Neural progenitor cell (in vitro differentiated cells): ENCODE results near the gene MYO9B. TPM values are rescaled to one million over a fixed set of nuclear protein-coding genes. Genes with fewer than 3 reads are reported as not detected.

ENCODE experiments used
- DNase-seq: peaks from one replicate; pipeline ENCODE4 v3.0.0-alpha.2; 2016; ENCODE audit warnings: low spot score
- H2AFZ ChIP-seq: fragments of 200-600 bp; sonication (generic); replicated peaks from 2 replicates; pipeline ENCODE4 v1.6.1; 2016; ENCODE audit warnings: antibody characterized with exemption
- H3F3A ChIP-seq: fragments of 200-600 bp; sonication (generic); 2 replicates; pipeline ENCODE4 v1.6.1; 2016; ENCODE audit warnings: antibody characterized with exemption, low read depth
- H3K27ac ChIP-seq: fragments of 200-600 bp; sonication (generic); 2 replicates; pipeline ENCODE4 v1.5.1; 2016; ENCODE audit warnings: mild to moderate bottlenecking
- H3K27me3 ChIP-seq: fragments of 200-600 bp; sonication (generic); 2 replicates; pipeline ENCODE4 v1.6.1; 2016; ENCODE audit warnings: mild to moderate bottlenecking, moderate library complexity
- H3K36me3 ChIP-seq: fragments of 200-600 bp; sonication (generic); 2 replicates; pipeline ENCODE4 v1.5.1; 2016
- H3K4me1 ChIP-seq: fragments of 200-600 bp; sonication (generic); 2 replicates; pipeline ENCODE4 v1.6.1; 2016; ENCODE audit warnings: mixed run types
- H3K4me2 ChIP-seq: fragments of 200-600 bp; sonication (generic); 2 replicates; pipeline ENCODE4 v1.6.1; 2016
- H3K4me3 ChIP-seq: fragments of 200-600 bp; sonication (generic); 2 replicates; pipeline ENCODE4 v1.5.1; 2016
- H3K79me2 ChIP-seq: fragments of 200-600 bp; sonication (generic); 2 replicates; pipeline ENCODE4 v1.6.1; 2016; ENCODE audit warnings: low read depth
- H3K9ac ChIP-seq: fragments of 200-600 bp; sonication (generic); 2 replicates; pipeline ENCODE4 v1.6.1; 2016
- H3K9me3 ChIP-seq: fragments of 200-600 bp; sonication (generic); 2 replicates; pipeline ENCODE4 v1.5.1; 2016; ENCODE audit warnings: low read depth
- H4K20me1 ChIP-seq: fragments of 200-600 bp; sonication (generic); 2 replicates; pipeline ENCODE4 v1.6.1; 2016; ENCODE audit warnings: low read depth
- H3K27ac Mint-ChIP-seq: 3 replicates; pipeline ENCODE4 v1.8.0; 2021; ENCODE audit warnings: mixed read lengths
- H3K27me3 Mint-ChIP-seq: 2 replicates; pipeline ENCODE4 v1.8.0; 2022; ENCODE audit warnings: low read depth, mild to moderate bottlenecking, inconsistent platforms, moderate library complexity, mixed read lengths; ENCODE audit not compliant: insufficient read depth
- H3K36me3 Mint-ChIP-seq: 3 replicates; pipeline ENCODE4 v1.8.0; 2021; ENCODE audit warnings: mixed read lengths
- H3K4me1 Mint-ChIP-seq: 3 replicates; pipeline ENCODE4 v1.8.0; 2021; ENCODE audit warnings: mixed read lengths
- H3K4me3 Mint-ChIP-seq: 3 replicates; pipeline ENCODE4 v1.8.0; 2021; ENCODE audit warnings: mild to moderate bottlenecking, moderate library complexity, mixed read lengths
- H3K9me3 Mint-ChIP-seq: 3 replicates; pipeline ENCODE4 v1.8.0; 2020; ENCODE audit warnings: mixed read lengths
- EZH2 ChIP-seq: fragments of 200-600 bp; sonication (generic); IDR thresholded peaks from 2 replicates; pipeline ENCODE4 v1.6.1; 2017; ENCODE audit warnings: antibody characterized with exemption, mild to moderate bottlenecking, moderate library complexity
- EZH2phosphoT487 ChIP-seq: fragments of 200-600 bp; sonication (generic); IDR thresholded peaks from 2 replicates; pipeline ENCODE4 v1.6.1; 2017; ENCODE audit warnings: antibody characterized with exemption
- total RNA-seq: library from RNA; depleted of rRNA; stranded (reverse); fragments of >200 nt; gene quantifications from 2 replicates; pipeline ENCODE4 v1.2.3, GENCODE V29; 2015; ENCODE audit warnings: low replicate concordance
- TF ChIP-seq, protein P1 (sequence below): fragments of 200-600 bp; sonication (generic); IDR thresholded peaks from 2 replicates; pipeline ENCODE4 v1.5.1; 2017; ENCODE audit warnings: antibody characterized with exemption, mild to moderate bottlenecking

MYO9B gene
- total RNA-seq, 1 donor from 2014 or later = 38.5 TPM

DNA sequence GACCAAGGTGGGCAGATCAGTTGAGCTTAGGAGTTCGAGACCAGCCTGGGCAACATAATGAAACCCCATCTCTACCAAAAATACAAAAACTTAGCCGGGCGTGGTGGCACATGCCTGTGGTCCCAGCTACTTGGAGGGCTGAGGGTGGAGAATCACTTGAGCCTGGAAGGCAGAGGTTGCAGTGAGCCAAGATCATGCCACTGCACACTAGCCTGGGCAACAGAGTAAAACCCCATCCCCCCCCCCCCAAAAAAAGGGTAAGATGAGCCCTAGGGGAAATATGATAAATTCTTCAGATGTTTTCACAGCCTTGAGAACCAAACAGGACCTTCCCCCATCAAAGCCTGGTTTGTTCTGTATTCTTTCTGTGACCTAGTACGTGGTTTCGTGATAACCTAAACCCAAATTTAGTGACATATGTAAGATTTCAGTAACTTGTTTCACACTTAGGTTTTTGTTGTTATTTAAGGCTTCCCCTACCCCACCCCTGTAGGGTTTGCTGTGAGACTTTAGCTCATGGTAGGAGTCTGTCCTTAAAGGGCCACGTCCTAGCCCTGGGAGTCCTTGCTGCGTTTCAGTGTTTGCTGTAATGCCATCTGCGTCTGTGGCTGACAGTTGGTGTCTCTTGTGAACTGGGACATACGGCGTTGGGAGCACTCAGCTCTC lies 49.6 kb downstream of the MYO9B start:
- H4K20me1 ChIP-seq = peaks cover 3% of the 10 kb centered on the region
- H3F3A ChIP-seq = no peaks in the 10 kb centered on the region
- no peaks in the 10 kb centered on the region for H3K9me3 ChIP-seq
- peaks cover 2% of the 10 kb centered on the region for H3K27me3 Mint-ChIP-seq
- H3K4me3 Mint-ChIP-seq = no peak overlapping the region
- peaks cover 11% of the 10 kb centered on the region for H3K36me3 Mint-ChIP-seq
- no peak overlapping the region for H3K4me2 ChIP-seq
- H3K9ac ChIP-seq = no peak overlapping the region
- no peak for DNase-seq
- TF ChIP-seq EZH2 (no peak), EZH2phosphoT487 (no peak)
- TF ChIP-seq, protein P1, sequence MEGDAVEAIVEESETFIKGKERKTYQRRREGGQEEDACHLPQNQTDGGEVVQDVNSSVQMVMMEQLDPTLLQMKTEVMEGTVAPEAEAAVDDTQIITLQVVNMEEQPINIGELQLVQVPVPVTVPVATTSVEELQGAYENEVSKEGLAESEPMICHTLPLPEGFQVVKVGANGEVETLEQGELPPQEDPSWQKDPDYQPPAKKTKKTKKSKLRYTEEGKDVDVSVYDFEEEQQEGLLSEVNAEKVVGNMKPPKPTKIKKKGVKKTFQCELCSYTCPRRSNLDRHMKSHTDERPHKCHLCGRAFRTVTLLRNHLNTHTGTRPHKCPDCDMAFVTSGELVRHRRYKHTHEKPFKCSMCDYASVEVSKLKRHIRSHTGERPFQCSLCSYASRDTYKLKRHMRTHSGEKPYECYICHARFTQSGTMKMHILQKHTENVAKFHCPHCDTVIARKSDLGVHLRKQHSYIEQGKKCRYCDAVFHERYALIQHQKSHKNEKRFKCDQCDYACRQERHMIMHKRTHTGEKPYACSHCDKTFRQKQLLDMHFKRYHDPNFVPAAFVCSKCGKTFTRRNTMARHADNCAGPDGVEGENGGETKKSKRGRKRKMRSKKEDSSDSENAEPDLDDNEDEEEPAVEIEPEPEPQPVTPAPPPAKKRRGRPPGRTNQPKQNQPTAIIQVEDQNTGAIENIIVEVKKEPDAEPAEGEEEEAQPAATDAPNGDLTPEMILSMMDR = no peak
- no peaks in the 10 kb centered on the region for H3K27me3 ChIP-seq
- no peak overlapping the region for H2AFZ ChIP-seq
- no peak overlapping the region for H3K27ac ChIP-seq
- H3K27ac Mint-ChIP-seq = no peak overlapping the region
- H3K79me2 ChIP-seq = no peaks in the 10 kb centered on the region
- no peak overlapping the region for H3K4me3 ChIP-seq
- peaks cover 8% of the 10 kb centered on the region for H3K4me1 Mint-ChIP-seq
- H3K4me1 ChIP-seq = no peaks in the 10 kb centered on the region
- no peaks in the 10 kb centered on the region for H3K36me3 ChIP-seq
- no peaks in the 10 kb centered on the region for H3K9me3 Mint-ChIP-seq

DNA sequence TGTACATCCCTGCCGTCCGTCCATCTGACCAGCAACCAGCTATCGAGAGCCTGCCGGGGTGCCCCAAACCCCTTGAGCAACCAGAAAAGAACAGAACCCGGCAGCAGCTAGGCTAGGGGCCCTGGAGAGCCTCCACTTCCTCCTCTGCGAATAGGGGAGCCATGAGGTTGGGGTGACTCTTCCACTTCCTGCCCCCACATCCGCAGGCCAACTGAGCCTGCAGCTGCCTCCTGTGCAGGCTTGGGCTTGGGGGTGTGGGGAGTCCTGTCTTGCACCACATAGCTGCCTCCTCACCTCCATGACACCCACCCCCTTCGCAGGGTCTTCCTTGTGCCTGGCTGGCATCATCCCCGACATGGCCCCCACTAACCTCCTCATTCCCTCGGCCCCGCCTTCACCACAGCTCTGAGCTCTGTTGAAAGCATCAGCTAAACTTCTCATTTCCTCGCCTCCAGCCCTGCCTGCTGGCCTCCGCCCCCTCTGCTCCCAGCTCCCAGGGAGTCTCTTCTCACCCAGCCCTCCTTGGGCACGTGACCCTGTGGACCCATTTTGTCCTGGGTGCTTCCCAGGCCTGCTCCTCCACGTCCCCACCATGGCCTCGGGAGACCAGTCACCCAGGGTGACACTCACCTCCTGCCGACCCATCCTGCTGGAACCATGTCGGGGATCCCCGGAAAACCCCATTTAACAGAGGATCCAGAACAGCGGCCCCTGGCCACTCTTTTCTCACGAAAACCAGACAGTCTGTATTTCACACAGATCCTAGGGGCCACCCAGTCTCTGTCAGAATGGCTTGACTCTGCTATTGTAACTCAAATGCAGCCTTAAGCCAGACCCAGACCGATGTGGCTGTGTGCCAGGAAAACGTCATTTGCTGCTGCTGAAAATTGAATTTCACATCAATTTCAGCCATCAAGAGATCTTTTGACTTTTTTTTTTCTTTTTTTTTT lies 50.4 kb downstream of the MYO9B start:
- Mint-ChIP-seq H3K9me3 (no peaks in the 10 kb centered on the region), H3K27me3 (peaks cover 2% of the 10 kb centered on the region), H3K36me3 (peaks cover 9% of the 10 kb centered on the region), H3K4me3 (no peak overlapping the region), H3K27ac (no peak overlapping the region), H3K4me1 (peaks cover 12% of the 10 kb centered on the region)
- H3K9ac ChIP-seq = no peak overlapping the region
- TF ChIP-seq EZH2 = no peak
- no peak for TF ChIP-seq EZH2phosphoT487
- TF ChIP-seq, protein P1 = no peak
- no peak for DNase-seq
- H3K4me3 ChIP-seq = no peak overlapping the region
- H3F3A ChIP-seq = no peaks in the 10 kb centered on the region
- H3K27me3 ChIP-seq = no peaks in the 10 kb centered on the region
- no peaks in the 10 kb centered on the region for H3K4me1 ChIP-seq
- no peak overlapping the region for H3K4me2 ChIP-seq
- no peak overlapping the region for H2AFZ ChIP-seq
- no peak overlapping the region for H3K27ac ChIP-seq
- no peaks in the 10 kb centered on the region for H3K36me3 ChIP-seq
- no peaks in the 10 kb centered on the region for H3K9me3 ChIP-seq
- H4K20me1 ChIP-seq = peaks cover 6% of the 10 kb centered on the region
- H3K79me2 ChIP-seq = no peaks in the 10 kb centered on the region

DNA sequence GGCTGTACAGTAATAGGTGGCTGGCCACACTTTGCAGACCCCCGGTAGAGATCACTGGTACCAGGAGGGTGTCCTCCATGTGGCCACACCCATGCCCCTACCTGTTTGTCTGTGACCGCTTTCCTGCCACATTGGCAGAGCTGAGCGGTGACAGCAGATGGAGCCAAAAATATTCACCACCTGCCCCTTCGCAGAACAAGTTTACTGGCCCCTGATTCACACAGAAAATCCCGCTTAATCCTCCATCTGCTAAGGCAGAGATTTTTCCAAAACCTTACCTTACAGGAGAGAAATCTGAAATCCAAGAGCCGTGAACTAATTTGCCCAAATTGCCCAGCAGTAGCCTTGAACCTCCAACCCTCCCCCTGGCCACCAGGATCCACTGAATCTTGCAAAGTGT lies 52.1 kb downstream of the MYO9B start:
- H3K4me1 Mint-ChIP-seq = peaks cover 13% of the 10 kb centered on the region
- H3K27ac Mint-ChIP-seq = no peak overlapping the region

More for the DNA sequence above, 52.1 kb downstream of the MYO9B start:
- Mint-ChIP-seq H3K27me3 (peaks cover 2% of the 10 kb centered on the region), H3K4me3 (no peak overlapping the region), H3K36me3 (peaks cover 7% of the 10 kb centered on the region), H3K9me3 (no peaks in the 10 kb centered on the region)
- DNase-seq = no peak
- TF ChIP-seq EZH2phosphoT487 (no peak), EZH2 (no peak)
- Histone ChIP-seq H3K36me3 (no peaks in the 10 kb centered on the region), H3K27me3 (no peaks in the 10 kb centered on the region), H3K9me3 (no peaks in the 10 kb centered on the region), H3K4me1 (no peaks in the 10 kb centered on the region), H3K27ac (no peak overlapping the region), H3K79me2 (no peaks in the 10 kb centered on the region), H2AFZ (no peak overlapping the region), H3K9ac (no peak overlapping the region), H4K20me1 (peaks cover 5% of the 10 kb centered on the region), H3K4me3 (no peak overlapping the region), H3F3A (no peaks in the 10 kb centered on the region), H3K4me2 (no peak overlapping the region)
